SK-N-SH (cell line): Measurements from ENCODE around the gene SDR39U1.

ENCODE experiments used
- EP300 ChIP-seq, 2 experiments: IDR thresholded peaks; 2 replicates each; pipeline versions ENCODE4 v1.4.0 to v1.6.1; 2012; ENCODE audit warnings: borderline replicate concordance in 1 of 2, low read depth in 1 of 2, low read length in 1 of 2
- EZH2phosphoT487 ChIP-seq: fragments of 200-600 bp; sonication (generic); IDR thresholded peaks from 2 replicates; pipeline ENCODE4 v1.6.1; 2017; ENCODE audit warnings: low read depth, mixed run types, mild to moderate bottlenecking, antibody characterized with exemption, moderate library complexity, borderline replicate concordance
- FOXJ3 ChIP-seq: sonication (generic); formaldehyde crosslinking; IDR thresholded peaks from 2 replicates; pipeline ENCODE4 v1.5.1; 2020; ENCODE audit warnings: mild to moderate bottlenecking, missing genetic modification reagents
- GABPA ChIP-seq: IDR thresholded peaks from 2 replicates; pipeline ENCODE4 v1.4.0; 2012; ENCODE audit warnings: low read depth, mild to moderate bottlenecking
- NFIC ChIP-seq: IDR thresholded peaks from 2 replicates; pipeline ENCODE4 v1.4.0; 2012; ENCODE audit warnings: borderline replicate concordance
- RAD21 ChIP-seq: IDR thresholded peaks from 2 replicates; pipeline ENCODE4 v1.6.1; 2012; ENCODE audit warnings: mild to moderate bottlenecking, low read length
- RFX5 ChIP-seq: IDR thresholded peaks from 2 replicates; pipeline ENCODE4 v1.6.1; 2012; ENCODE audit warnings: mild to moderate bottlenecking, improper control_type of control experiment, low read length
- SIN3A ChIP-seq: IDR thresholded peaks from 2 replicates; pipeline ENCODE4 v1.6.1; 2012; ENCODE audit warnings: low read depth, mild to moderate bottlenecking, low read length, moderate library complexity, borderline replicate concordance
- TAF1 ChIP-seq: IDR thresholded peaks from 2 replicates; pipeline ENCODE4 v1.6.1; 2012; ENCODE audit warnings: low read depth, mild to moderate bottlenecking, low read length, moderate library complexity, borderline replicate concordance
- TEAD4 ChIP-seq: IDR thresholded peaks from 2 replicates; pipeline ENCODE4 v1.4.0; 2012; ENCODE audit warnings: mild to moderate bottlenecking, borderline replicate concordance; ENCODE audit not compliant: insufficient read depth
- TF ChIP-seq, protein P1 (sequence below): IDR thresholded peaks from 2 replicates; pipeline ENCODE4 v1.4.0; 2012; ENCODE audit warnings: low read depth, borderline replicate concordance
- TF ChIP-seq, protein P2 (sequence below): fragments of 200-600 bp; sonication (generic); IDR thresholded peaks from 2 replicates; pipeline ENCODE4 v1.6.1; 2017; ENCODE audit warnings: antibody characterized with exemption, mild to moderate bottlenecking, moderate library complexity
- TF ChIP-seq, protein P3 (sequence below): fragments of 150-350 bp; IDR thresholded peaks from 2 replicates; pipeline ENCODE4 v1.6.1; 2016; ENCODE audit warnings: mild to moderate bottlenecking, low read depth, low read length
- TF ChIP-seq, protein P4 (sequence below): fragments of 150-350 bp; IDR thresholded peaks from 2 replicates; pipeline ENCODE4 v1.6.1; 2017; ENCODE audit warnings: antibody characterized with exemption, low read length, low read depth, borderline replicate concordance

DNA sequence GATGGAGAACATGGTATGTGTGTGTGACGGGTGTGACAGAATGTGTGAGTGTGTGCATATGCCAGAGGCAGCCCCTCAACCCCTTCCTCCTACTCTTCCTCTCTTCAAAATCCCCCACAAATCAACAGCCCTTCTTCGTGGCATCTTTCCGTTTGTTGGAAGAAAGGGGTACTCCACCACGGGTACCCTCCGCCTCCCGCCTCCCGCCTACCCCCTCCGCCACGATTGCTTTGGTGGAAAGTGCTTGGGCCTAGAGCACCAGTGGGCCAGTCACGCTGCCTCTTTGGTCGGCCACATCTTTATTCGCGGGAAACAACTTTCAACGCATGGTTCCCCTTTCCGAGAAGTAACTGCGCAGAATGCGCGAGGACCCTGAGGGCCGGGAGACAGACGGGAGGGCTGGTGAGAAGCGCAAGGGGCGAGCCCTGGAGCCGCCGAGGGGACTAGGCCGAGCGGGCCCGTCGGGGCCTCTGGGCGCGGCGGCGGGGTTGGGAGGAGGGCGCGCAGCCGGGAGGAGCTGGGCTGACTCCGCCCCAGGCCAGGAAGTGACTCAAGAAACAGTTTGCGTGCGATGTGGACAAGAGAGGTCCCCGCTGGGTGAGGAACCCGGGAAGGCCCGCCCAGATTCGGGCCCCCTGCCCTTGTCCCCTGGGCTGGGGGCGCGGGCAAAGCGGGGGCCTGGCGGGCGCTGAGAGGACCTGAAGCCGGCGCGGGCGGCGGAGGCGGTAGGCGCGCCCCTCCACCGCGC lies 13.0 kb downstream of the SDR39U1 start, which contains the start of the genes CBLN3 and KHNYN:
- TF ChIP-seq RAD21 (no peak), SIN3A (no peak), TAF1 (peak; percentile 77), FOXJ3 (CRISPR knock-in tag) (no peak), EZH2phosphoT487 (no peak), TEAD4 (no peak), RFX5 (no peak), GABPA (peak; percentile 49; the same call in 1 of the 2 replicates), EP300 (IDR thresholded peaks at IDR 0.05; ENCODE audit: borderline replicate concordance in 1 of 2, low read depth in 1 of 2, low read length in 1 of 2) (no peak), NFIC (no peak)
- TF ChIP-seq, protein P1, sequence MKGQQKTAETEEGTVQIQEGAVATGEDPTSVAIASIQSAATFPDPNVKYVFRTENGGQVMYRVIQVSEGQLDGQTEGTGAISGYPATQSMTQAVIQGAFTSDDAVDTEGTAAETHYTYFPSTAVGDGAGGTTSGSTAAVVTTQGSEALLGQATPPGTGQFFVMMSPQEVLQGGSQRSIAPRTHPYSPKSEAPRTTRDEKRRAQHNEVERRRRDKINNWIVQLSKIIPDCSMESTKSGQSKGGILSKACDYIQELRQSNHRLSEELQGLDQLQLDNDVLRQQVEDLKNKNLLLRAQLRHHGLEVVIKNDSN: no peak
- TF ChIP-seq, protein P2, sequence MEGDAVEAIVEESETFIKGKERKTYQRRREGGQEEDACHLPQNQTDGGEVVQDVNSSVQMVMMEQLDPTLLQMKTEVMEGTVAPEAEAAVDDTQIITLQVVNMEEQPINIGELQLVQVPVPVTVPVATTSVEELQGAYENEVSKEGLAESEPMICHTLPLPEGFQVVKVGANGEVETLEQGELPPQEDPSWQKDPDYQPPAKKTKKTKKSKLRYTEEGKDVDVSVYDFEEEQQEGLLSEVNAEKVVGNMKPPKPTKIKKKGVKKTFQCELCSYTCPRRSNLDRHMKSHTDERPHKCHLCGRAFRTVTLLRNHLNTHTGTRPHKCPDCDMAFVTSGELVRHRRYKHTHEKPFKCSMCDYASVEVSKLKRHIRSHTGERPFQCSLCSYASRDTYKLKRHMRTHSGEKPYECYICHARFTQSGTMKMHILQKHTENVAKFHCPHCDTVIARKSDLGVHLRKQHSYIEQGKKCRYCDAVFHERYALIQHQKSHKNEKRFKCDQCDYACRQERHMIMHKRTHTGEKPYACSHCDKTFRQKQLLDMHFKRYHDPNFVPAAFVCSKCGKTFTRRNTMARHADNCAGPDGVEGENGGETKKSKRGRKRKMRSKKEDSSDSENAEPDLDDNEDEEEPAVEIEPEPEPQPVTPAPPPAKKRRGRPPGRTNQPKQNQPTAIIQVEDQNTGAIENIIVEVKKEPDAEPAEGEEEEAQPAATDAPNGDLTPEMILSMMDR: no peak
- TF ChIP-seq, protein P3, sequence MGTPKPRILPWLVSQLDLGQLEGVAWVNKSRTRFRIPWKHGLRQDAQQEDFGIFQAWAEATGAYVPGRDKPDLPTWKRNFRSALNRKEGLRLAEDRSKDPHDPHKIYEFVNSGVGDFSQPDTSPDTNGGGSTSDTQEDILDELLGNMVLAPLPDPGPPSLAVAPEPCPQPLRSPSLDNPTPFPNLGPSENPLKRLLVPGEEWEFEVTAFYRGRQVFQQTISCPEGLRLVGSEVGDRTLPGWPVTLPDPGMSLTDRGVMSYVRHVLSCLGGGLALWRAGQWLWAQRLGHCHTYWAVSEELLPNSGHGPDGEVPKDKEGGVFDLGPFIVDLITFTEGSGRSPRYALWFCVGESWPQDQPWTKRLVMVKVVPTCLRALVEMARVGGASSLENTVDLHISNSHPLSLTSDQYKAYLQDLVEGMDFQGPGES: no peak
- TF ChIP-seq, protein P4, sequence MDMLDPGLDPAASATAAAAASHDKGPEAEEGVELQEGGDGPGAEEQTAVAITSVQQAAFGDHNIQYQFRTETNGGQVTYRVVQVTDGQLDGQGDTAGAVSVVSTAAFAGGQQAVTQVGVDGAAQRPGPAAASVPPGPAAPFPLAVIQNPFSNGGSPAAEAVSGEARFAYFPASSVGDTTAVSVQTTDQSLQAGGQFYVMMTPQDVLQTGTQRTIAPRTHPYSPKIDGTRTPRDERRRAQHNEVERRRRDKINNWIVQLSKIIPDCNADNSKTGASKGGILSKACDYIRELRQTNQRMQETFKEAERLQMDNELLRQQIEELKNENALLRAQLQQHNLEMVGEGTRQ: no peak
